ENCODE results near the gene CRYBB1.

The CRYBB1 gene

DNA sequence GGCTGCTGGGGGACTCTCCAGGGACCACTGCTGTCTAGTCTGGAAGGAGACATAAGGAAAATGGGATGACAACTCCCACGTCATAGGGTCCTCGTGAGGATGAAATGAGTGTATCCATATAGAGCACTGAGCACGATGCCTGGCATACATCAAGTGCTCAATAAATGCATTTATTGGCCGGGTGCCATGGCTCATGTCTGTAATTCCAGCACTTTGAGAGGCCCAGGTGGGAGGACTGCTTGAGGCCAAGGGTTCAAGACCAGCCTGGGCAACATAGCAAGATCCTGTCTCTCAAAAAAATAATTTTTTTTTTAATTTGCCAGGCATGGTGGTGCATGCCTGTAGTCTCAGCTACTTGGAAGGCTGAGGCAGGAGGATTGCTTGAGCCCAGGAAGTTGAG lies 15.7 kb downstream of the CRYBB1 start:
- DNase-seq: no peak

DNA sequence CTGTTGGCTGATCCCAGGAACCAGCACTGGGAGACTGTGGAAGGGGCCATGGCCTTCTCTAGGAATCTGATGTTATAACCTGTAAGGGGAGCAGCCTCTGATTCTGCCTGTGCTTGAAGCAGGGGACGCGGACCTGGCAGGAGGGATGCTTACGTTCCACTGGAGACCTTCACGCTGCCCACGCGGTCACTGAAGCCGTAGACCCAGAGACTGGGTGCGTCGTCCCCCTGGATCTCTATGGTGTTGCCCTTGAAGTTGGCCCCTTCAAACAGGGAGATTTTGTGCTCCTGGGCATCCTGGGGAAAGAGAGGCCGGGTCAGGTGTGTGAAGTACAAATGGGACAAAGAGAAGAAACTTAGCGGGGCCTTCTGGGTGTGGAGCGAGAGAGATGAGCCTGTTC lies 16.1 kb downstream of the CRYBB1 start:
- no peak for DNase-seq

DNA sequence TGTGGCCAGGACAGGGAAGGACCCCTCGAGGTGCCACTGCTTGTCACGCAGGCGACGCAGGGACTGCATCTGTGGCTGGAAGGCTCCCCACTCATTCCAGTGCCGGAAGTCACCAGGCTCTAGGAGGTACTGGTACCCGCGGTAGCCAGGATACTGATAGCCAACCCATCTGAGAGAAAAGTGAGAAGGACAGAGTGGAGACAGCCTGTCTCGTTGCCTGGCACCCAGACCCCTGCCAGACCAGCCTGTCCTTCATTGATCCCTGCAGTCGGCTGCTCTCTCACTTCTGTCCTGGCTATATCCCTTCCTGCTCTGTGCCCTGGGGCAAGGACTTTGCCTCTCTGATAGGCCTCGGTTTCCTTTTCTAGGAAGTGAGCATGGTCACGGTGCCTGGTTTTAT lies 18.3 kb downstream of the CRYBB1 start:
- DNase-seq: no peak

DNA sequence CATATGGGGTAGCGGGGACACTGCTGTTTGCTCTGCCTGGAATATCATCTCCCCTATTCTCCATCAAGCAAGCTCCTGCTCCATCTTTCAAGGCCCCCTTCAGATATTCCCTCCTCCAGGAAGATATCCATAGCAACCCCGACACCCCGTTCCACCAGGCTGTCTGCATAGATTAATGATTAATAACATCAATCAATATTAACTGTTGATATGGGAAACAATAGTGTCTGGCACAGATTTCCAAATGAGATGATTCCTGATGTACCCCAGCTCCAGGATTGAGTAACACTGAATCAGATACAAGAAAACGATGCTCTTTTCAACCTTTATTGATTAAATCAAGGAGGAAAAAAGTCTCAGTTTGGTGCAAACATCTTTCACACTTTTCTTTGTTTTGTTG lies 20.3 kb downstream of the CRYBB1 start:
- no peak for DNase-seq

DNA sequence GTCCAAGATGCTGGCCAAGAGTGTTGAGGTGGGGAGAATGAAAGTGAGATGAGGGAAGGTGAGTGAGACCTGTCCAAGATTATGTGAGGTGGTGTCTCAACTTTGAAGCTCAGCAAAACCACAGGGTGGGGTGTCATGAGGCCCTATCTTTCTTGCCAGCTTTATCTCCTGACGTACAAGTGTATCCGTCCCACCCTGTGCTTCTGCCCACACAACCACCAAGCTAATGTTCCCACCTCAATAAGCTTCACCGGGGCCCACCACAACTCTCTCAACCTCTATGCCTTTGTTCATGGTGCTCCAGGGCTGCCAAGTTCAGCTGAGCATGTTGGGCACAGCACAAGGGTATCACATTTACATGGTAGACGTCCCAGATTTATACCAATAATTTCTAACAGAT lies 20.8 kb downstream of the CRYBB1 start:
- DNase-seq: no peak

DNA sequence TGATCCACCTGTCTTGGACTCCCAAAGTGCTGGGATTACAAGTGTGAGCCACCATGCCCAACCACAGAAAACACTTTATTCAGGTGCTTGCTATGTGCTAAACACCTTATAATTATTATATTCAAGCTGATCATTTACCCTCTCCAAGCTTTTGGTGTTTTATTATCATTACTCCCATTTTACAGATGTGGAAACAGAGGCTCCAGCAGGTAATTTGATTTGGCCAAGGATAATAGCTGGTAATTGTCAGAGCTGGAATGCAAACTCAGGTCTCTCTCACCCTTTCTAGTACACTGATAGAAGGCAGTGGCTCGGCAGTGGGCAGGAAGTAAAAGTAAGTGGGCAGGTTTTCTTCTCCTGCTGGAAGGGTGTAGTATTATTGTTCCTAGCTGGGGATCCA lies 24.1 kb downstream of the CRYBB1 start:
- DNase-seq: no peak

DNA sequence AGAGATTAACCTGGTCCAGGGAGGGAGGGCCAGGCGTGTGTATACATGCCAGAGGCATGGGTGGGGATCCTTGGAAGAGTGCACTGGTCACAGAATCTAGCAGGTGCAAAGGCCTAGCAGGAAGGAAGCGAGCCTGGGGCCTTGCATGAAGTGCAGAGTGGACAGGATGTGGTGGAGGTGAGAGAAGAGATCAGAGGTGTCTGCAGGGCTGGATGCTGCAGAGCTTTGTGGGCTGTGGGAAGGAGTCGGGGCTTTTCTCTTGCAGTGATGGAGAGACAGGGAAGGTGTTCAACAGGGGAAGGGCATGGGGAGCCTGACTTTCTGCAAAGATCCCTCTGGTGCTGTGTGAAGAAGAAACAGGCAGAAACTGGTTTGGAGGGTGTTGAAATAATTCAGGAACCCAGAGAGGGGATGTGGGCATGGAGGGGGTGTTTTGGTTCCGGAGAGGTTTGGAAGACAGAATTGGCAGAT lies 25.4 kb downstream of the CRYBB1 start:
- DNase-seq: no peak

DNA sequence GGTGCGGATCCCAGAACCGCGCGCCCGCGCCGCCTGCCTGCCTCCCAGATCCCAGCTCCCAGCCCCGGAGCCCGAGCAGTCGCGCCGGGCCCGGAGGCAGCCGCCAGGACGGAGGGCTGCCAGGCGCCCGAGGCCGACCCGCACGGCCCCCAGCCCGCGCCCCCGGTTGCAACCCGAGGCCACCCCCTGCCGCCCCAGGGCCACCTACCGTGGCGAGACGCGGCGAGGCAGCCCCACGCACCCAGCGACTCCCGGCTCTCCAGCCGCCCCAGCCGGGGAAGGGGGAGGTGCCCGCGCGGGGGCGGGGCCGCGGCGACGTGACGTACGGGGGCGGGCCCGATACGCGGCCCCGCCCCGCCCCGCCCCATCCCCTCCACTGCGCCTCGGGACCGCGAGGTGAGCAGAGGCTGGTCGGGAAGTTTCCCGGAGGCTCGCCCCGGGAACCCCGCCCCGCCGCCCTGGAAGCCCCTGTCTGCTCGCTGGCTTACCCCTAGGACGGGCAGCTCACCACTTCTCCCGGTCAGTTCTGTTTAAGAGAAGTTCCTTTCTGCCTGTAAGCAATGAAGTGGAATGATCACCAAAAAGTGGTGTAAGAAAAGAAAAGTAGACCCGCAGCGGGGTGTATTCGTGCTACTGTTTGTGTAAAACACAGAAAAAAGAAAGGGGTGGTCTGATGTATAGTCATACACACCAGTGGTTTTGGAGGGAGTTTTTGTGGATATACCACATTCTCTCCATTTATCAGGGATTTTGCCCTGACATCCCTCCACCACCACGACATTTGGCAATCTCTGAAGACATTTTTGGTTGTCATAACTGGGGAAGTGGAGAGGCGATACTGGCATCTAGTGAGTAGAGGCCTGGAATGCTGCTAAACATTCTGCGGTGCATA lies 27.7 kb downstream of the CRYBB1 start, which contains the start of gene TPST2:
TPST2 (minus strand) TSS at position 288 of the 892 bp plus-strand sequence. CDS start 48,502 bp downstream, outside the sequence.
- DNase-seq: no peak

DNA sequence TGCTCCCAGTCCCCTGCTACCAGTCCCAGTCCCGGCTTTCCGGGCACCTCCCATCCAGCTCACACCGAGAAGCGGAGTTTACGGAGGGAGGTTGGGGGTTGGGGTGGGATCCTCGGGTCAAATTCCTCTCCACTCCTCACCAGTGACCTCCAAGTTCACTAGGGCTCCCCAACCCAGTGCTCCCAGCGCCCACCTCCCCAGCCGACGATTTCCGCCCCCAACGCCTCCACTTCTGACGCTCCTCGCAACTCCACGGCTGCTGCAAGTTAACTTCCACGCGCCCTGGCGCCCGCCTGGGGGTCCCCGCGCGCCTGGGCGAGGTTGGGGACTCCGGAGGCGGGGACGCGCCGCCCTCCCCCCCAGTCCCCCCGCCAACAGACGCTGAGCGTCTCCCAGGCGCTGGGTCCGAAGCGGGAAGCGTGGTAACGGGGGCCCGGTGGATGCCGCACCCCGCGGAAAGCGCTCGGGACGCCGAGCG lies 28.4 kb downstream of the CRYBB1 start:
- no peak for DNase-seq

DNA sequence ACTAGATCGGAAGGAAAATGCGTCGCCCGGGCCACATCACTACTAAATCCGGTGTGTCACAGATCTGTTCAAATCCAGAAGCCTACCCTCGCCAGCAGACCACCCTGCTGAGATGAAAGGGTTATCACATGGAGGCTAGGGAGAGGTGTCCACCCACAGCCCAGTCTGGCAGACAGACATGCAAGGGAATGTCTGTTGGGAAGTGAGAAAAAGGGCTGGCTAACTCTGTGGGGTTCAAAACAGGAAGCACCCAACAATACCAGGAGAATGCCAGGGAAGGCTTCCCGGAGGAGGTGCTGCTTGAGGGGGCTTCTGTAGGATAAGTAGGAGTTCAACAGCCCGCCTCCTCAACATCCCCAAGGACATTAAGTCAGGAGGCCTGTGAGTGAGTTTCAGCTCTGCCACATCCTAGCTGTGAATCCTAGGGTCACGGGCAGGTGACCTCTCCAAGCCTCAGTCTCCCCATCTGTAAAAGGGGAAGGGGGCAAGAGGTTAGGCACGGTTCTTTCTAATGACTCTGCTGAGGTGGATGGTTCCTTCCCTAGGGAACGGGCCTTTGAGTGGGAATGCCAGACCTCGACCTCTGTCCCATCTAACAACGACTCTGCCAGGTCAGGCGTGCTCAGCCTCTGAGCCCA lies 29.0 kb downstream of the CRYBB1 start:
- DNase-seq: no peak

DNA sequence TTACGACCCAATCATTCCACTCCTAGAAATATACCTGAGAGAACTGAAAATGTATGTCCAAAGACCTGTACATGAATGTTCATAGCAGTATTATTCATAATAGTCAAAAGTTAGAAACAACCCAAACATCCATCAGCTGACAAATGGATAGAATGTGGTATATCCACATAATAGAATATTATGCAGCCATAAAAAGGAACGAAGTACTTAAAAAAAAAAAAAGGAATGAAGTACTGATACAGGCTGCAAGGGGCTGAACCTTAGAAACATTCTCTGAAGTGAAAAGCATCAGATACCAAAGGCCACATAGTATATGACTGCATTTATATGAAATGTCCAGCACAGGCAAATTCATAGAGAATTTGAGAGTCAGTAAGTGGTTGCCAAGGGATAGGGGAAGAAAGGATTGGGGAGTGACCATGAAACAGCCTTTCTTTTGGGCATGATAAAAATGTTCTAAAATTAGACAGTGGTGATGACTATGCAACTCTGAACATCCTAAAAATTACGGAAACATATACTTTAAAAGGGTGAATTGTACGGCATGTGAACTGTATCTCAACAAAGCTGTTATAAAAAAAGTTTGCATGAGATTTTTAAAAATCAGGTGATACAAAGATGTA lies 29.7 kb downstream of the CRYBB1 start:
- no peak for DNase-seq

DNA sequence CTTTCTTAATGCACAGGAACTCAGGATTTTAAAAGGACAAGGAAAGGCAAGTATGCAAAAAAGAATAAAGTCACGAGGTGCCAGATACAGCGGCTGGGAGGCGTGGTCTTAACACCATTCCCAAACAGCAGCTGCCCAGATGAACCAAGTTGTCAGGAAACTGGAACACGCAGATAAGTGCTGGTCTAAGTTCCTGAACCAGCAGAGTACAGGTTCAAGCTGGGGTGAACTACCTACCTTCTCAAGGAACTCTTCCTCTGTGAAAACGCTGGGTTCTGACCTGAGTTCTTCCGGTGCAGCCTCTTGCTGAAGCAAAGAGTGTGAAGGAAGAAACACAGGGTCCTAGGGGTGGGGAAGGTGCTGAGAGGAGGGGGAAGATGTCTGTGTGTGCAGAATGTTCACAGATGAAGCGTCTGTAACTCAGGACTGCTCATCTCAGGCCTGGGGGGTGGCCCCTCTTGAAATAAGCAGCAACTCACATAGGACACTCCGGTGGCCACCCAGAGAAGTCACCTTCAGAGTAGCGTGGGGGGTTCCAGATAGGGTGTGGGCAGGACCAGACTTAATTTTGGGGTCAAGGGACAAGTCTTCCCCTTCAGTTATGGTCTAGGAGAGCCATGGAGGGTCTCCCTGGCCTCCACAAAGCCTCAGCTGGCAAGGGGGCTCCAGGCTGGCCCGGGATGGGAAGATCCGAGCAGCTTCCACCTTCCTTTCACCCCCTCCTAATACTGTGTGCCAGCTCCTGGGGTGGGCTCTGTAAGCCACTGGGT lies 31.1 kb downstream of the CRYBB1 start:
- no peak for DNase-seq

DNA sequence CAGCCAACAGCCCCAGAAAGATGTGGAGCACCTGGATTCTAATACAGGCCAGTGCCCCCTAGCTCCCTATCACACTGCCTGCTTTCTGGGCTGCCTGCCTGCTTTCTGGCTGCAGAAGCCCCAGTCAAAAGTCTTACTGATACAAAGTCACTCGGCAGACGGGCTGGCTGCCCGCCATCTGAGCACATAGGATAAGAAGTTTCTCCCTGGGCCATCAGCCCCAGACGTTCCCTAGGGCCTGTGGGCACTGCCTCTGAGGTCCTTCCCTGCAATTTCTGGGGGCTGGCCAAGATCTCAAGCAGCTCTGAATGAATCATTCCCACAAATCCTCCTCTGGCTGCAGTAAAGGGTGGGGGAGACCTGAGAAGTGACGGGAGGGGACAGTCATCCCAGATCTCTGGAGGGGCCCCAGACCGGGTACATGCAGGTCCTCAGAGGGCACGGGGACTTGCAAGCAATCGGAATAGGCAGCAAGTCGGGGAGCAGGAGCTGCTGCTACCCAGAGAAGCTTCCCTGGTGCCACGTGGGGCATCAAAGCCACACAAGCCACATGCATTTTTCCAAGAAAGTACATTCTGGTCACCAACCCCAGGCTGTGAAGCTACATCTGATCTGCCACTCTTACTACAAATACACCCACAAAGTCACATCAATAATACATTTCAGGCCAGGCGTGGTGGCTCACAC lies 32.6 kb downstream of the CRYBB1 start:
- no peak for DNase-seq

DNA sequence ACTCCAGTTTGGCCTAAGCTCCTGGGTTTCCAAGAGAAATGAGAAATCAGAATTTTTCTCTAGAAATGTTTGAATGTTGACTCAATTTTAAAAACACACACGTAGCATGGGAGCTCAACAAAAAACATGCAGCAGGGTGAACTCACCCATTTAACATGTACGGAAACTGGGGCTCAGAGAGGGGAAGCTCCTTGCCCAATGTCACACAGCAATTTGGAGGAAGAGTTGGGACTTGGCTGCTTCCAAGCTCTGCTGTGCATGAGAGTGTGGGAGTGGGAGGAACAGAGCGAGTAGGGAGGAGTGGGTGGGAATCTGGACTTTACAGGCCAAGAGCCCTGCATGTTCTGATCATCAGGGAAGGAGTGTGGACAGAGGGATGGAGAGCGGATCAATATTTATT lies 33.8 kb downstream of the CRYBB1 start:
- DNase-seq: no peak

DNA sequence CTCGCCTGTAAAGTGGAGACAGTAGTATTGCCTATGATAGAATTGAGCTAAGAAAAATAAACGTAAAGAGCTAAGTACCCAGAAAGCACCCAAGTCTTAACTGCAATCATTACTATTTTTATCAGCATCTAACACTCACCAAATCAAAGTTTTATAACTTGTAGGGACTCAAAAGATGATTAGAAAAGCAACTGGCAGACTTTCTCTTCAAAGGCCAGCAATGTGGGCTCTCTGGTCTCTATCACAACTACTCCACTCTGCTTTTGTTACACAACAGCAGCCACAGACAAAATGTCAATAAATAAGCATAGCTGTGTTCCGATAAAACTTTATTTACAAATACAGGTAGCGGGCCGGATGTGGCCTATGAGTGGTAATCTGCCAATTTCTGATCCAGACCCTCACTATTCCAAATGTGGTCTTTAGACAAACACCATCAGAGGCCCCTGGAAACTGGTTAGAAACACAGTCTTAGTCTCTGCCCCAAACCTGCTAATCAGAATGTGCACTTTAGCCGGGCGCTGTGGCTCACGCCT lies 36.1 kb downstream of the CRYBB1 start:
- DNase-seq: no peak

DNA sequence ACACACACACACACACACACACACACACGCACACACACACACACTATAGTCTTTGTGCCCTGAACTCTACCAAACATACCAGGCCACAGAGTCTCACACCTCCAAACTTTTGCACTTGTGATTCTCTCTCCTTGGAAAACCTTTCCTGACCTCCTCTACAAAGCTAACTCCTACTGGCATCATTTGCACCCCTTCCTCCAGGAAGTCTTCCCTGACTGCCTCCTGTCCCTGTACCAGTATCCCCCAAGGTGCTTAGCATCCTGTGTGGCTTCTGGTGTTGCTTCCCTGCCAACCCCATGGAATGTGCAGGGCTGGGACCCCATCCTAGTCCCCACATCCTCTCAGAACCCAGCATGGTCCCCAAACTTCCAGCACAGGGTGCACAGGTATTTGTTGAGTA lies 36.8 kb downstream of the CRYBB1 start:
- DNase-seq: no peak

DNA sequence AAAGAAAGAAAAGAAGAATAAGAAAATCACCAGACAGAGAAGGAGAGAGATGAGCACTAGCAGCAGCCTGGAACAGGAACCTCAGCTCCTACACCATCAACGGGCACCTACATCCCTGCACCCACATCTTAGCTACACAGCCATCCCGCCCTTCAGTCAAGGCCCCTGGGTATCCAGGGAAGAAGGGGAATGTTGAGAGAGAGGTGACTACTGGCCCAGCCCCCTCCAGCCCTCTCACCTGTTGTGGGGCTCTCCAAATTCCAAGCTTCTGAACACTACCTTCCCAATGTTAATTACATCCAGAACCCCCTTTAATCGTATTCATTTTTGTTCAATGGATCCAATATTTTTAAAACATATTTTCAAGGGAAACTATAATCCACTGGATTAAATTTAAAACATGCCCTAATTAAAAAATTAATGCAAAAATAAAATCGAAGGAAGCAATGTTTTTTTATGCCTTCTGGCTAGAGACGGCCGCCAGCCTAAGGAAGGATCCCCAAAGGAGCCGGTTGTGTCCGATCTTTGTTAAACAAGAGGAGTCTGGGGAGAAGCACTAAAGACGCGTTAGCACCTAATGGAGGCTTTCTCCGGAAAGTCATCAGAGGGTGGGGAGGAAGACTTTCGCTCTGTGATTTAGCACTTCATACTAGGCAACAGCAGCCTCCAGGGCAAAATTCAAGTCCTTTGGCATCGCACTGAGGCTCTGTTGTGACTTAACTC lies 37.4 kb downstream of the CRYBB1 start:
- no peak for DNase-seq

DNA sequence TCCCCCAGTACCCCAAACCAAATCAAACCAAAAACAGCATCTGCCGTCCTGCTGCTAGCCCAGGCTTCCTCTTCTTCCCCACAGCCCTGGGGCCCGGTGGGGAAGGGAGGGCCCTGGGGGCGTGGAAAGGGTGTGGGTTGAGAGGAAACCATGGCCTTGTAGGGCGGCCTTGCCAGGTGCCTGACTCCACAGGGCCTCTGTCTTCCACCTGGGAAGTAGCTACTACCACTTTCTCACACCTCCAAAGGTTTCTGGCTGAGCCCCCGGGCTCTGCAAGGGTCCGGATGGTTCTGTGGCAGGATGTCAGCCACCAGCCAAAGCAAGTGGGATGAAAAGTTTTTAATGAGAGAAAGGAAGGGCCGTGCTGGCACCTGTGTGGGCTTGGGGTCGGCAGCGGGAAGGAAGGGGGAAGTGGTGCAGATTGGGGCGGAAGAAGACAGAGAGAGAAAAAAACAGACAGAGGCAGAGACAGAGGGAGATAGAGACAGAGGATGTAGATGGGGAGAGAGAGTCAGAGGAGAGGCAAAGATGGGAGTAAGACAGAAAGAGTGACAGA lies 38.4 kb downstream of the CRYBB1 start:
- DNase-seq: no peak

DNA sequence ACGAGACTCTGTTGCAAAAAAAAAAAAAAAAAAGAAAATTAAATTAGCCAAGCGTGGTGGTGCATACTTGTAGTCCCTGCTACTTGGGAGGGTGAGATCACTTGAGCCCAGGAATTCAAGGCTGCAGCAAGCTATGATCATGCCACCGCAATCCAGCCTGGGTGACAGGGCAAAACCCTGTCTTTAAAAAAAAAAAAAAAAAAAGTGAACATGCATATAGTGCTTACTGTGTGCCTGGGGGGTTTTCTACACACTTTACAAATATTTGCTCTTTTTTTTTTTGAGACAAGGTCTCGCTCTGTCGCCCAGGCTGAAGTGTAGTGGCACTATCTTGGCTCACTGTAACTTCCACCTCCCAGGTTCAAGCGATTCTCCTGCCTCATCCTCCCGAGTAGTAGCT lies 40.7 kb downstream of the CRYBB1 start:
- no peak for DNase-seq

DNA sequence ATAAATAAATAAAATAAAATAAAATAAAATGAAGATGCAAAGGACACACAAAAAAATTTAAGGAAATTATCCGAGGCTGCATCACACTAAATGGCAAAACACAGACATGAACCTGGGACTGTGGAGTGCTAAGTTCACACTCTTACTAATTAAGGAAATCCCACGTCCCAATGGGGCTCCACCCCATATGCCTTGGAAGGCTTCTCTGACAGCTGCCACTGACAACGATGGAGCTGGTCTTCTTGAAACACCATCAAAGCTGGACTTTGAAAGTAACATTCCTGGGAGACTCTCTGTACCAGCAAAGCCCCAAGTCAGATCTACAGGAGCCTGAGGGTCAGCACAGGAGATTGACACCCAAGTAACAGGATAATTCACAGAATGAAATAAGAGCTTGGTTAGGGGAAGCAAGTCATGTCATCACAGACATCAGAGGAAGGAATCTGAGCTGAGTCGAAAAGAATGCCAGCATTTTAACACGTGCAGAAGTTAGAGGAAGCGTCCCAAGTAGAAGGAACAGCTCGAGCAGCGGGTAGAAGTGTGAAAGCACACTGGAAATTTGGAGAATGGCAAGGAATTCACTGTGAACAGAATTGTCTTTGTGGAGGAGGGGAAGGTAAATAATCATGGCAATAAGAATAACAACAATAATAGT lies 41.7 kb downstream of the CRYBB1 start:
- DNase-seq: no peak

Data from NCI-H2081 treated with DMSO at 0.1 percent for 48 hours (cell line).